Activated CD8-positive, alpha-beta T cell treated with anti-CD3 and anti-CD28 coated beads for 36 hours (primary cell): Measurements from ENCODE around the gene CHST11. TPM values are rescaled to one million over a fixed set of nuclear protein-coding genes. Genes with fewer than 3 reads are reported as not detected.

ENCODE experiments used
- ATAC-seq: fragments of 200-7000 bp; cut with Tn5 transposase; one replicate; pipeline ENCODE4 v1.10.0; 2021; ENCODE audit warnings: mild to moderate bottlenecking, moderate library complexity
- CTCF ChIA-PET: fragments of 350-600 bp; sonication (Branson Sonifier 250); formaldehyde crosslinking; loops from one replicate; lab custom pipeline; 2021; ENCODE audit warnings: antibody characterized with exemption; lab: Charles Lee
- POLR2A ChIA-PET: fragments of 350-600 bp; sonication (Branson Sonifier 250); formaldehyde crosslinking; loops from one replicate; lab custom pipeline; 2021; ENCODE audit warnings: antibody characterized with exemption; lab: Charles Lee
- DNase-seq: peaks from one replicate; pipeline ENCODE4 v3.0.0-alpha.2; 2020
- H3K27ac Mint-ChIP-seq: one replicate; pipeline ENCODE4 v1.8.0; 2021; ENCODE audit warnings: mild to moderate bottlenecking, mixed read lengths
- H3K27me3 Mint-ChIP-seq: one replicate; pipeline ENCODE4 v1.8.0; 2021; ENCODE audit warnings: mixed read lengths
- H3K36me3 Mint-ChIP-seq: one replicate; pipeline ENCODE4 v1.8.0; 2021; ENCODE audit warnings: low read depth, mixed read lengths
- H3K4me1 Mint-ChIP-seq: one replicate; pipeline ENCODE4 v1.8.0; 2021; ENCODE audit warnings: low read depth, mixed read lengths
- H3K4me3 Mint-ChIP-seq: one replicate; pipeline ENCODE4 v1.8.0; 2021; ENCODE audit warnings: mild to moderate bottlenecking, moderate library complexity, mixed read lengths
- H3K9me3 Mint-ChIP-seq: one replicate; pipeline ENCODE4 v1.8.0; 2021; ENCODE audit warnings: mixed read lengths
- CTCF ChIP-seq: fragments of 200-600 bp; IDR thresholded peaks from one replicate; pipeline ENCODE4 v1.8.0; 2022; ENCODE audit warnings: antibody characterized with exemption, mild to moderate bottlenecking
- intact Hi-C: fragments of 100-400 bp; cut with micrococcal nuclease; formaldehyde crosslinking; loops from one replicate; pipeline ENCODE4 v1.10.0; 2022
- total RNA-seq, 2 experiments: library from RNA; stranded (reverse); gene quantifications; one replicate each; pipeline ENCODE4 v1.2.3, GENCODE V29; 2021

The CHST11 gene
- total RNA-seq, 2 experiments from 2014 or later: 30.9 to 33.9 TPM

GRCh38 chr12:104501115-104501514 lies 44.4 kb downstream of the CHST11 start:
- peaks cover 3% of the 10 kb centered on the region for H3K36me3 Mint-ChIP-seq
- POLR2A ChIA-PET: interaction anchor here (0.6 to 1.6 kb wide), 4 partner anchors 8 to 43 kb away, joined by 3 to 6 read pairs (median 4); no protein-coding TSS in a partner anchor
- no peaks in the 10 kb centered on the region for H3K9me3 Mint-ChIP-seq
- ATAC-seq (no peak), DNase-seq (no peak)
- intact Hi-C loops: no loop called here
- CTCF ChIA-PET: interaction anchor here (1.1 to 2.4 kb wide), 2 partner anchors 43 to 119 kb away, joined by 3 to 8 read pairs; no protein-coding TSS in a partner anchor
- no peaks in the 10 kb centered on the region for H3K27me3 Mint-ChIP-seq
- no peak overlapping the region for H3K4me3 Mint-ChIP-seq
- TF ChIP-seq CTCF: no peak
- peaks cover 75% of the 10 kb centered on the region for H3K4me1 Mint-ChIP-seq
- no peak overlapping the region for H3K27ac Mint-ChIP-seq

- Mint-ChIP-seq H3K27ac (no peak overlapping the region), H3K4me3 (no peak overlapping the region), H3K36me3 (peaks cover 3% of the 10 kb centered on the region), H3K9me3 (no peaks in the 10 kb centered on the region), H3K4me1 (peaks cover 76% of the 10 kb centered on the region), H3K27me3 (no peaks in the 10 kb centered on the region)
- intact Hi-C loops: no loop called here
- POLR2A ChIA-PET: interaction anchor here (1.6 kb wide), 1 partner anchor 8 kb away, joined by 6 read pairs; no protein-coding TSS in a partner anchor
- no peak for TF ChIP-seq CTCF
- ATAC-seq: peak; percentile 51
- CTCF ChIA-PET: interaction anchor here (1.1 to 1.5 kb wide), 2 partner anchors 44 to 120 kb away, joined by 3 to 8 read pairs; no protein-coding TSS in a partner anchor
- DNase-seq: peak; percentile 56
Observed at GRCh38 chr12:104501660-104502059, 44.9 kb downstream of the CHST11 start.

- Mint-ChIP-seq H3K27me3 (no peaks in the 10 kb centered on the region), H3K27ac (no peak overlapping the region), H3K4me1 (peaks cover 71% of the 10 kb centered on the region), H3K36me3 (peaks cover 1% of the 10 kb centered on the region), H3K4me3 (no peak overlapping the region), H3K9me3 (no peaks in the 10 kb centered on the region)
- ATAC-seq (no peak), DNase-seq (no peak)
- ChIA-PET CTCF (interaction anchor here (0.6 to 1.5 kb wide), 3 partner anchors 16 to 121 kb away, joined by 3 to 8 read pairs (median 3); no protein-coding TSS in a partner anchor), POLR2A (no interaction called here)
- intact Hi-C loops: no loop called here
- no peak for TF ChIP-seq CTCF
Observed at GRCh38 chr12:104502217-104502616, 45.5 kb downstream of the CHST11 start.

GRCh38 chr12:104502638-104503037 lies 45.9 kb downstream of the CHST11 start:
- no peak for DNase-seq
- ChIA-PET POLR2A (interaction anchor here (0.9 kb wide), 1 partner anchor 13 kb away, joined by 3 read pairs; no protein-coding TSS in a partner anchor), CTCF (interaction anchor here (0.6 to 1.5 kb wide), 3 partner anchors 16 to 121 kb away, joined by 3 to 8 read pairs (median 3); no protein-coding TSS in a partner anchor)
- ATAC-seq: no peak
- Mint-ChIP-seq H3K4me3 (no peak overlapping the region), H3K36me3 (peaks cover 2% of the 10 kb centered on the region), H3K4me1 (peaks cover 70% of the 10 kb centered on the region), H3K27ac (no peak overlapping the region), H3K9me3 (no peaks in the 10 kb centered on the region), H3K27me3 (no peaks in the 10 kb centered on the region)
- TF ChIP-seq CTCF: no peak
- intact Hi-C loops: no loop called here

GRCh38 chr12:104503191-104503590 lies 46.4 kb downstream of the CHST11 start:
- H3K4me3 Mint-ChIP-seq: no peak overlapping the region
- ChIA-PET CTCF (no interaction called here), POLR2A (interaction anchor here (0.8 to 0.9 kb wide), 2 partner anchors 13 to 17 kb away, joined by 3 read pairs; no protein-coding TSS in a partner anchor)
- peaks cover 3% of the 10 kb centered on the region for H3K36me3 Mint-ChIP-seq
- no peak for TF ChIP-seq CTCF
- ATAC-seq: no peak
- H3K27me3 Mint-ChIP-seq: no peaks in the 10 kb centered on the region
- DNase-seq: no peak
- no peaks in the 10 kb centered on the region for H3K9me3 Mint-ChIP-seq
- peaks cover 72% of the 10 kb centered on the region for H3K4me1 Mint-ChIP-seq
- intact Hi-C loops: no loop called here
- no peak overlapping the region for H3K27ac Mint-ChIP-seq
